MCF 10A (cell line): Measurements from ENCODE around the gene COL21A1. TPM values are rescaled to one million over a fixed set of nuclear protein-coding genes. Genes with fewer than 3 reads are reported as not detected.

ENCODE experiments used
- BruUV-seq: library from RNA; stranded (reverse); fragments of 400-500 nt; replicated peaks from 2 replicates; lab custom pipeline; 2021; lab: Mats Ljungman, UMichigan
- CTCF ChIA-PET: fragments of 300-600 bp; sonication (Branson Sonifier 250); formaldehyde crosslinking; extraction: SDS; loops from one replicate; lab custom pipeline; 2021; ENCODE audit warnings: antibody characterized with exemption, inconsistent platforms; lab: Yijun Ruan, JAX
- POLR2A ChIA-PET: fragments of 300-600, 350-650 bp; sonication (Branson Sonifier 250); formaldehyde crosslinking; extraction: SDS; loops from one replicate; lab custom pipeline; 2020; ENCODE audit warnings: antibody characterized with exemption, inconsistent platforms; lab: Yijun Ruan, JAX
- DNase-seq: peaks from one replicate; pipeline ENCODE4 v3.0.0-alpha.2; 2018; ENCODE audit not compliant: unreplicated experiment
- H3K27ac Mint-ChIP-seq: one replicate; pipeline ENCODE4 v1.8.0; 2022; ENCODE audit warnings: mild to moderate bottlenecking, low read depth, mixed read lengths; ENCODE audit not compliant: unreplicated experiment
- H3K27me3 Mint-ChIP-seq: one replicate; pipeline ENCODE4 v1.8.0; 2022; ENCODE audit warnings: mixed read lengths; ENCODE audit not compliant: insufficient read depth, unreplicated experiment
- H3K36me3 Mint-ChIP-seq: one replicate; pipeline ENCODE4 v1.8.0; 2022; ENCODE audit warnings: mild to moderate bottlenecking, moderate library complexity, mixed read lengths; ENCODE audit not compliant: insufficient read depth, unreplicated experiment
- H3K4me1 Mint-ChIP-seq: one replicate; pipeline ENCODE4 v1.8.0; 2022; ENCODE audit warnings: mixed read lengths; ENCODE audit not compliant: insufficient read depth, unreplicated experiment
- H3K4me3 Mint-ChIP-seq: one replicate; pipeline ENCODE4 v1.8.0; 2022; ENCODE audit warnings: mild to moderate bottlenecking, moderate library complexity, mixed read lengths; ENCODE audit not compliant: unreplicated experiment
- H3K9me3 Mint-ChIP-seq: one replicate; pipeline ENCODE4 v1.8.0; 2022; ENCODE audit warnings: mixed read lengths; ENCODE audit not compliant: unreplicated experiment
- intact Hi-C: fragments of 100-400 bp; cut with micrococcal nuclease; formaldehyde crosslinking; loops from 2 replicates; pipeline ENCODE4 v1.14.1; 2022
- total RNA-seq: library from RNA; stranded (reverse); gene quantifications from 2 replicates; pipeline ENCODE4 v1.2.3, GENCODE V29; 2022
- TF ChIP-seq, protein P1 (sequence below): fragments of 200-600 bp; IDR thresholded peaks from one replicate; pipeline ENCODE4 v1.8.0; 2022; ENCODE audit warnings: antibody characterized with exemption, mild to moderate bottlenecking; ENCODE audit not compliant: unreplicated experiment

COL21A1 gene
- total RNA-seq, 1 experiment from 2014 or later = 1.8 TPM

DNA sequence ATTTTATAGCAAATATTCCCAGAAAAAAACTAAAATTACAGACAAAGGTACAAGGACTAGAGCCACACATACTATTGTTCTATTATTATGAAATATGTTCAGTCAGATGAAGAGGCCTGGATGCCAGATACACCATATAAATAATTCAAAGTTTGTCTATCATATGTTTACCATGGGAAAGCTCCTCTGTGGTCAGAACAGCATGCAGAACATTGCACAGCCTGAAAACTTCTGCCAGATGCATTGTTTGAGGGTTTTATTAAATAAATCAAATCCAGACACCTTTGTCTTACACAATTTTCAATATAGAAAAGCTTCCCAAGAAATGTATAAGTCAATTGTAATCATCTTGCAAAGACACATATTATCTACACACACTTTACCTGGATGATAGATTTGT, 35.0 kb upstream of the COL21A1 start:
- POLR2A ChIA-PET = no interaction called here
- H3K36me3 Mint-ChIP-seq = no peaks in the 10 kb centered on the region
- BruUV-seq = no TSS peak
- intact Hi-C loops = no loop called here
- H3K27me3 Mint-ChIP-seq = no peaks in the 10 kb centered on the region
- TF ChIP-seq, protein P1, sequence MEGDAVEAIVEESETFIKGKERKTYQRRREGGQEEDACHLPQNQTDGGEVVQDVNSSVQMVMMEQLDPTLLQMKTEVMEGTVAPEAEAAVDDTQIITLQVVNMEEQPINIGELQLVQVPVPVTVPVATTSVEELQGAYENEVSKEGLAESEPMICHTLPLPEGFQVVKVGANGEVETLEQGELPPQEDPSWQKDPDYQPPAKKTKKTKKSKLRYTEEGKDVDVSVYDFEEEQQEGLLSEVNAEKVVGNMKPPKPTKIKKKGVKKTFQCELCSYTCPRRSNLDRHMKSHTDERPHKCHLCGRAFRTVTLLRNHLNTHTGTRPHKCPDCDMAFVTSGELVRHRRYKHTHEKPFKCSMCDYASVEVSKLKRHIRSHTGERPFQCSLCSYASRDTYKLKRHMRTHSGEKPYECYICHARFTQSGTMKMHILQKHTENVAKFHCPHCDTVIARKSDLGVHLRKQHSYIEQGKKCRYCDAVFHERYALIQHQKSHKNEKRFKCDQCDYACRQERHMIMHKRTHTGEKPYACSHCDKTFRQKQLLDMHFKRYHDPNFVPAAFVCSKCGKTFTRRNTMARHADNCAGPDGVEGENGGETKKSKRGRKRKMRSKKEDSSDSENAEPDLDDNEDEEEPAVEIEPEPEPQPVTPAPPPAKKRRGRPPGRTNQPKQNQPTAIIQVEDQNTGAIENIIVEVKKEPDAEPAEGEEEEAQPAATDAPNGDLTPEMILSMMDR = no peak
- no peak for DNase-seq
- no peak overlapping the region for H3K27ac Mint-ChIP-seq
- CTCF ChIA-PET = interaction anchor here (1.3 kb wide), 1 partner anchor 9 kb away, joined by 4 read pairs; no protein-coding TSS in a partner anchor
- H3K9me3 Mint-ChIP-seq = no peaks in the 10 kb centered on the region
- H3K4me1 Mint-ChIP-seq = no peaks in the 10 kb centered on the region
- no peak overlapping the region for H3K4me3 Mint-ChIP-seq

DNA sequence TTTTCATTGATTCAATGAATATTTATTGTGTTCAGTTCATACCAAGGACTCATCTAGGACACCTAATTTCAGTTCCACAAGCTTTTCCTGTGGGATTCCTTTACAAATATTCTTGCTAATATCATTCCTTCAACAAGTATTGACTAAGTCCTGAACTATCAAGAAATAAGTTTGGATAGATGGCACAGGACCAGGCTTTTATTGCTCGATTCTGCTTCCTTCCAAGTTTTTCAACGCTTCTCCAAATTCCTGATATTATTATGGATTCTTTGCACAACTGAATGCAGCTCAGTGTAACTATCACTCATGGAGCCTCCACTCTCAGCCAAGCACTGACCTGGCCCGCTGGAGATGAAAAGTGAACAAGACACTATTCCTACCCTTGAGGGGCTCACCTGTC, 32.7 kb upstream of the COL21A1 start:
- DNase-seq = no peak
- intact Hi-C loops = no loop called here
- CTCF ChIA-PET = interaction anchor here (1.2 to 2.5 kb wide), 2 partner anchors 12 kb away, joined by 3 to 10 read pairs; no protein-coding TSS in a partner anchor
- TF ChIP-seq, protein P1 = no peak
- Mint-ChIP-seq H3K27me3 (no peaks in the 10 kb centered on the region), H3K9me3 (no peaks in the 10 kb centered on the region), H3K36me3 (no peaks in the 10 kb centered on the region), H3K27ac (no peak overlapping the region), H3K4me1 (no peaks in the 10 kb centered on the region), H3K4me3 (no peak overlapping the region)
- POLR2A ChIA-PET = no interaction called here
- BruUV-seq = no TSS peak

DNA sequence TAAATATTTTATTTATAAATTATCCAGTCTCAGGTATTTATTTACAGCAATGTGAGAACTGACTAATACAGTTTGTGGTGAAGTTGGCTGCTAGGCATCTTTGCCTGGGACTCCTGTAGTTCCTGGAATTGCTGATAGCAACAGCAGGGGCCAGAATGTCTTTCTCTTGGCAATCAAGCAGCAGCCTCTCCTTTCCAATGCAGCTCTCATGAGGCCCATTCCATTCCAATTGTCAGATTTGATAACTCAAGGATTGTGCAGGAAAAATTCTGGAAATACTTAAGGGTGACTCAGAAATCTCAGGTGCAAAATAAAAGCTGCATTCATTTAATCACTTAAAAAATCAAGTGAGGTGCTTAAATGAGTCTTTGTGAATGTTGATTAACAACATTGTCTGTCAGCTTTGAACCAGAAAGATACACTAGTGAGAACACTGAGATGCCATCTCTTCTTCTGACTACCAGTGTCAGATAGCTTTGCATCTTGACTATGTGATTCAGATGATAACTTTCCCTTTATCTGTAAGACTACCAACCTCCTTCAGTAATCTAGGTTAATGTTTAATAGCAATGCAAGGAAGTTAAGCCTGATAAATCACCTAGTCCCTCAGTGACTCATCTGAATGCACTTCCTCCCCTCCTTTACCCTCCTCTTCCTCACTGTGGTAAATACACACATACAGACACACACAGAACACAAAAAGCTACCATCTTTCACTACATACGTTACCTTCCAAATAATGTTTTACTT, 32.1 kb upstream of the COL21A1 start:
- Mint-ChIP-seq H3K4me3 (no peak overlapping the region), H3K36me3 (no peaks in the 10 kb centered on the region), H3K27ac (no peak overlapping the region), H3K27me3 (no peaks in the 10 kb centered on the region), H3K4me1 (no peaks in the 10 kb centered on the region), H3K9me3 (no peaks in the 10 kb centered on the region)
- no peak for DNase-seq
- POLR2A ChIA-PET = no interaction called here
- no TSS peak for BruUV-seq
- CTCF ChIA-PET = interaction anchor here (0.5 to 2.5 kb wide), 3 partner anchors 11 to 478 kb away, joined by 3 to 10 read pairs (median 3); no protein-coding TSS in a partner anchor
- intact Hi-C loops = no loop called here
- TF ChIP-seq, protein P1 = no peak

DNA sequence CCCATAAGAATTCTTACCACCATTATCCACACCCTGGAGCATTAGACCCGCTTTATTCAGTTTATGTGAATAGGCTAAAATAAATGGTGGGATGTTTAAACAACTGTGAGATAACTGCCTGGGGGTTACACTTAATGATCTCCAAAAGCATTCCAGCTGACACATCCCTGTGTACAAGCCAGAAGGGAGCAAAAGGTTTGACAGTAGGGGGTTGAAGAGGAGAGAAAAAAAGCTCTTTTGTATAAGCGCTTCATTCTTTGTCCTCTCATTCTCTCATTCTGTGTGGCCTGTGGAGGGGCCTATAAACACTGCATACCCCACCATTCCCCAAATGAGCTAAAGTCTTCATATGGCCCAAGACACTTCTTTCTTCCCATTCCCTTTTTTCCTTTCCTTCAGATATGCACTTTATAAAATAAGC, 30.8 kb upstream of the COL21A1 start:
- Mint-ChIP-seq H3K27ac (no peak overlapping the region), H3K9me3 (peaks cover 6% of the 10 kb centered on the region), H3K36me3 (no peaks in the 10 kb centered on the region), H3K27me3 (no peaks in the 10 kb centered on the region), H3K4me1 (no peaks in the 10 kb centered on the region), H3K4me3 (no peak overlapping the region)
- CTCF ChIA-PET = no interaction called here
- TF ChIP-seq, protein P1 = no peak
- no TSS peak for BruUV-seq
- no peak for DNase-seq
- intact Hi-C loops = no loop called here
- POLR2A ChIA-PET = interaction anchor here (0.6 kb wide), 1 partner anchor 313 kb away, joined by 3 read pairs; no protein-coding TSS in a partner anchor
